HPDE6-E6E7 (cell line): ENCODE measurements around the gene LBH.

Experiments
- DNase-seq: peaks from one replicate; pipeline ENCODE4 v3.0.0; 2011; ENCODE audit warnings: missing footprints; ENCODE audit errors: extremely low spot score

LBH gene

GRCh38 chr2:30231212-30231995 is at the start of gene LBH:
Gene LBH, plus strand, starts transcription at chr2:30231534. Its CDS starts 205 bp downstream, at chr2:30231739.
- no peak for DNase-seq

- DNase-seq, result no peak
These were observed 47.3 kb upstream of the LBH start for GRCh38 chr2:30184035-30184434.

- DNase-seq, result no peak
These were observed 46.2 kb upstream of the LBH start for GRCh38 chr2:30185178-30185577.

- no peak for DNase-seq
These were observed 43.0 kb upstream of the LBH start for GRCh38 chr2:30188292-30188691.

- no peak for DNase-seq
These were observed 40.7 kb upstream of the LBH start for GRCh38 chr2:30190637-30191036.

- no peak for DNase-seq
These were observed 40.2 kb upstream of the LBH start for GRCh38 chr2:30191107-30191506.

GRCh38 chr2:30191819-30192271 is 39.5 kb upstream of the LBH start:
- DNase-seq, result no peak

GRCh38 chr2:30192314-30192713 is 39.0 kb upstream of the LBH start:
- no peak for DNase-seq

- DNase-seq, result no peak
These were observed 38.1 kb upstream of the LBH start for GRCh38 chr2:30193104-30193681.

GRCh38 chr2:30194421-30194820 is 36.9 kb upstream of the LBH start:
- no peak for DNase-seq

GRCh38 chr2:30195016-30195415 is 36.3 kb upstream of the LBH start:
- no peak for DNase-seq

GRCh38 chr2:30197570-30198192 is 33.7 kb upstream of the LBH start:
- DNase-seq, result no peak

- no peak for DNase-seq
These were observed 29.3 kb upstream of the LBH start for GRCh38 chr2:30201990-30202389.

GRCh38 chr2:30203156-30203555 is 28.2 kb upstream of the LBH start:
- DNase-seq, result no peak

GRCh38 chr2:30204281-30204680 is 27.1 kb upstream of the LBH start:
- no peak for DNase-seq

GRCh38 chr2:30205456-30205855 is 25.9 kb upstream of the LBH start:
- no peak for DNase-seq

- no peak for DNase-seq
These were observed 24.6 kb upstream of the LBH start for GRCh38 chr2:30206461-30207430.

- DNase-seq, result peak; percentile 47
These were observed 22.9 kb upstream of the LBH start for GRCh38 chr2:30208453-30208852.

- no peak for DNase-seq
These were observed 22.1 kb upstream of the LBH start for GRCh38 chr2:30209227-30209626.

GRCh38 chr2:30213326-30213725 is 18.0 kb upstream of the LBH start:
- no peak for DNase-seq

- DNase-seq, result no peak
These were observed 17.3 kb upstream of the LBH start for GRCh38 chr2:30213907-30214463.
